HUES48 (cell line): Measurements from ENCODE around the gene GDAP1L1.

Experiments
- H3K27ac ChIP-seq: one replicate; pipeline ENCODE4 v1.7.0; 2013; ENCODE audit warnings: low read depth, low read length, inconsistent platforms
- H3K27me3 ChIP-seq: 2 replicates; pipeline ENCODE4 v1.6.1; 2013; ENCODE audit warnings: mild to moderate bottlenecking, low read length; ENCODE audit not compliant: control insufficient read depth, insufficient read depth
- H3K36me3 ChIP-seq: 2 replicates; pipeline ENCODE4 v1.6.1; 2013; ENCODE audit warnings: low read length; ENCODE audit not compliant: control insufficient read depth, insufficient read depth
- H3K4me1 ChIP-seq: 2 replicates; pipeline ENCODE4 v1.6.1; 2013; ENCODE audit warnings: mild to moderate bottlenecking, low read length; ENCODE audit not compliant: control insufficient read depth, insufficient read depth
- H3K4me3 ChIP-seq: 2 replicates; pipeline ENCODE4 v1.5.1; 2013; ENCODE audit warnings: mild to moderate bottlenecking, low read depth, low read length
- H3K9ac ChIP-seq: 2 replicates; pipeline ENCODE4 v1.6.1; 2013; ENCODE audit warnings: mild to moderate bottlenecking, low read depth, low read length, moderate library complexity
- H3K9me3 ChIP-seq: 2 replicates; pipeline ENCODE4 v1.6.1; 2013; ENCODE audit warnings: low read length; ENCODE audit not compliant: control insufficient read depth, insufficient read depth

Gene GDAP1L1

GRCh38 chr20:44247131-44247571 is at the start of gene GDAP1L1:
Gene GDAP1L1 (plus strand): TSS chr20:44247308. CDS start chr20:44247335, 27 bp downstream.
- Histone ChIP-seq H3K9me3 (no peaks in the 10 kb centered on the region), H3K4me3 (peak within 1 kb of the TSS; percentile 76), H3K27ac (no peak within 1 kb of the TSS), H3K9ac (no peak within 1 kb of the TSS), H3K27me3 (peaks cover 8% of the 10 kb centered on the region), H3K4me1 (no peaks in the 10 kb centered on the region), H3K36me3 (no peaks in the 10 kb centered on the region)

GRCh38 chr20:44198872-44199271 is 48.2 kb upstream of the GDAP1L1 start:
- Histone ChIP-seq H3K36me3 (peaks cover 75% of the 10 kb centered on the region), H3K27ac (no peak overlapping the region), H3K4me1 (no peaks in the 10 kb centered on the region), H3K9me3 (no peaks in the 10 kb centered on the region), H3K9ac (no peak overlapping the region), H3K27me3 (no peaks in the 10 kb centered on the region), H3K4me3 (no peak overlapping the region)

- H3K27ac ChIP-seq = no peak overlapping the region
- no peaks in the 10 kb centered on the region for H3K27me3 ChIP-seq
- no peaks in the 10 kb centered on the region for H3K9me3 ChIP-seq
- no peaks in the 10 kb centered on the region for H3K4me1 ChIP-seq
- H3K4me3 ChIP-seq = no peak overlapping the region
- H3K36me3 ChIP-seq = peaks cover 85% of the 10 kb centered on the region
- no peak overlapping the region for H3K9ac ChIP-seq
Observed at GRCh38 chr20:44199877-44200276, 47.2 kb upstream of the GDAP1L1 start.

DNA sequence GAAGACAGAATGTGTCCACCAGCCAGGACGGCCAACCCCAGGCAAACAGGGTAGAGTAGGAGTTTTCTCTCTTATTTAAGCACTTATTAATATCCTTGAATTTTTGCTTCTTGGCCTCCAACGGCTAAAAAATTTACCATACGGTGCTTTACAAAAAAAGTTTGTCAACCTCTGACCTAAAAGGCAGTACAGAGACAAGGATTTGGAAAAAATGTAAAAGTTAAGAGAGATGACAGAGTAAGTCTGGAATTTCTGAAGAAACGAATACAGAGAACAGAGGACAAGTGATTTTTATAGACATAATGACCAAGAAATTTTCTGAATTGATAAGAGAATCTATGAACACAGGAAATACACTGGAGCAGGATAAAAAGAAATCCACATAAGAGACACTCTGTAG is 46.7 kb upstream of the GDAP1L1 start:
- Histone ChIP-seq H3K9me3 (no peaks in the 10 kb centered on the region), H3K4me3 (no peak overlapping the region), H3K4me1 (no peaks in the 10 kb centered on the region), H3K9ac (no peak overlapping the region), H3K27me3 (no peaks in the 10 kb centered on the region), H3K36me3 (peaks cover 90% of the 10 kb centered on the region), H3K27ac (no peak overlapping the region)

GRCh38 chr20:44200983-44201382 is 46.1 kb upstream of the GDAP1L1 start:
- Histone ChIP-seq H3K9ac (no peak overlapping the region), H3K27ac (no peak overlapping the region), H3K4me3 (no peak overlapping the region), H3K4me1 (no peaks in the 10 kb centered on the region), H3K9me3 (no peaks in the 10 kb centered on the region), H3K36me3 (peaks cover 94% of the 10 kb centered on the region), H3K27me3 (no peaks in the 10 kb centered on the region)

DNA sequence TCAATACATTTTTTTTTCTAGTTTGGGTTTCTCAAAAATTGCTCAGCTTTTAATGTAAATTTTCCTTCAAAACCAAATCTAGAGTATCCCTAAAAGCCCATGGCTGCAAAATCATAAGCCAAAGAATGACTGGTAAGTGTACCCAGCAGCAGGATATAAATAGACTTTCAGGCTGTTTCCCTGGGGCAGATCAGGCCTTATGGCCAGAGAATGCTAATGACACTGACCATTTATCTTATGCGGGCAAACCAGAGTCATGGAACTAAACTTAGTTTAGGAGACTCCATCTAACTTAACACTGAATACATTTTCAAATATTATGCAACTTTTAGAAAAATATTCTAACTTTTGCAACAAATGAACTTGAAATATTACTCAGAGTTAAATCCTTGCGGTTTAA is 43.9 kb upstream of the GDAP1L1 start:
- Histone ChIP-seq H3K27ac (no peak overlapping the region), H3K4me3 (no peak overlapping the region), H3K9ac (no peak overlapping the region), H3K27me3 (no peaks in the 10 kb centered on the region), H3K4me1 (0 out of 2 replicates have a peak, but pooled peaks cover 2% of the 10 kb centered on the region), H3K36me3 (peaks cover 86% of the 10 kb centered on the region), H3K9me3 (no peaks in the 10 kb centered on the region)

DNA sequence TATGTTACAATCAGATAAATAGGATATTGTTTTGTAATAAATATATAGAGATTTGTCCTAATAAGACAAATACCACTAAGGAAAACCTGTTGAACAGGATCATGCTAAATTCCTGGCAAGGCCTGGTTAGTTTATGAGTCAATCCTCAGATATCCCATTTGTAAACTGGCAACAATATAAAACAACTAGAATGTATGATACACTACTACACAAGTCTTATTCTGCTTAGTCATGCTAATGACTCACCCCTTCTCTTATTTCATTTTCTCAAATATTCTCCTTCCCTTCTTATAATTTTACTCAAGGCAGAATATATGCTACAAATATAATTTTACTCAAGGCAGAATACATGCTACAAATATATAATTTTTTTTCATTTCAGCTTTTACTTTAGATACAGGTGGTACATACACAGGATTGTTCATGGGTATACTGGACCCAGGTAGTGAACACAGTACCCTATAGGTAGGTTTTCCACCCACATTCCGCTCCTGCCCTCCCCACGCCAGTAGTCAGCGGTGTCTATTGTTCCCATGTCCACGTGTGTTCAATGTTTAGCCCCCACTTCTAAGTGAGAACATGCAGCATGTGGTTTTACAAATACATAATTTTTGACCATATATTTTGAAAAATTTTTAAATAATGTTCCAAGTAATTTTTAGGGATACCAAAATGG is 42.8 kb upstream of the GDAP1L1 start:
- peaks cover 78% of the 10 kb centered on the region for H3K36me3 ChIP-seq
- no peaks in the 10 kb centered on the region for H3K9me3 ChIP-seq
- no peaks in the 10 kb centered on the region for H3K27me3 ChIP-seq
- no peak overlapping the region for H3K27ac ChIP-seq
- H3K4me1 ChIP-seq = peaks cover 13% of the 10 kb centered on the region
- no peak overlapping the region for H3K4me3 ChIP-seq
- no peak overlapping the region for H3K9ac ChIP-seq

DNA sequence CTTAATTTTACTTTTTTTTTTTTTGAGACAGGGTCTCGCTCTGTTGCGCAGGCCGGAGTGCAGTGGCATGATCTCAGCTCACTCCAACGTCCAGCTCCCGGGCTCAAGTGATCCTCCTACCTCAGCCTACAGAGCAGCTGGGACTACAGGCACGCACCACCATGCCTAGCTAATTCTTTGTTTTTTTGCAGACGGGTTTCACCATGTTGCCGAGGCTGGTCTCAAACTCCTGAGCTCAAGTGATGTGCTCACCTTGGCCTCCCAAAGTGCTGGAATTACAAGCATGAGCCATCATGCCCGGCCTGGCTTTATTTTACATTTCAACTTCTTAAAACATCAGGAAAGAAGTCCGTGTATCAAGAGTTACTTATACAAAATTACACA is 42.3 kb upstream of the GDAP1L1 start:
- no peak overlapping the region for H3K27ac ChIP-seq
- H3K9me3 ChIP-seq = no peaks in the 10 kb centered on the region
- H3K4me3 ChIP-seq = no peak overlapping the region
- H3K36me3 ChIP-seq = peaks cover 73% of the 10 kb centered on the region
- no peaks in the 10 kb centered on the region for H3K27me3 ChIP-seq
- H3K9ac ChIP-seq = no peak overlapping the region
- peaks cover 14% of the 10 kb centered on the region for H3K4me1 ChIP-seq

DNA sequence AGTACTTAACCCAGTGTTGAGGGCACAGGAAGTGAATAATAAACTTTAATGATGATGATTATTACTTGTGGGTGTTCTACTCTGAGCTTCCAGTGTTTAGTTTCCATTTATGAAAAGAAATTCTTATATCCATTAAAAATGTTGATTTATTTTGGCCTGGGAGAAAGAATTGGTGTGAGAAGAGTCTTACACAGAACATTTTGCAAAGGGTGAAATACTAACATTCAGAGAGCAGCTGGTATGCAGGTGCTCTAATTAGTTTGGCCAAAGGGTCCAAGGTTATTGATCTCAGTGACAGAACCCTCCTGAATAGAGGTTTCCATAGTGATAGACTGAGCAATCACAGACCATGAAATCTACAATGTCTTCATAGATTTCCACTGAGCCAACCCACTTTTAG is 41.0 kb upstream of the GDAP1L1 start:
- H3K36me3 ChIP-seq = peaks cover 60% of the 10 kb centered on the region
- H3K27me3 ChIP-seq = no peaks in the 10 kb centered on the region
- H3K9ac ChIP-seq = no peak overlapping the region
- H3K9me3 ChIP-seq = no peaks in the 10 kb centered on the region
- no peak overlapping the region for H3K4me3 ChIP-seq
- peaks cover 14% of the 10 kb centered on the region for H3K4me1 ChIP-seq
- H3K27ac ChIP-seq = no peak overlapping the region

- Histone ChIP-seq H3K4me1 (peaks cover 22% of the 10 kb centered on the region), H3K9ac (no peak overlapping the region), H3K27me3 (no peaks in the 10 kb centered on the region), H3K27ac (no peak overlapping the region), H3K4me3 (no peak overlapping the region), H3K9me3 (no peaks in the 10 kb centered on the region), H3K36me3 (peaks cover 49% of the 10 kb centered on the region)
Observed at GRCh38 chr20:44207126-44207723, 39.9 kb upstream of the GDAP1L1 start.

DNA sequence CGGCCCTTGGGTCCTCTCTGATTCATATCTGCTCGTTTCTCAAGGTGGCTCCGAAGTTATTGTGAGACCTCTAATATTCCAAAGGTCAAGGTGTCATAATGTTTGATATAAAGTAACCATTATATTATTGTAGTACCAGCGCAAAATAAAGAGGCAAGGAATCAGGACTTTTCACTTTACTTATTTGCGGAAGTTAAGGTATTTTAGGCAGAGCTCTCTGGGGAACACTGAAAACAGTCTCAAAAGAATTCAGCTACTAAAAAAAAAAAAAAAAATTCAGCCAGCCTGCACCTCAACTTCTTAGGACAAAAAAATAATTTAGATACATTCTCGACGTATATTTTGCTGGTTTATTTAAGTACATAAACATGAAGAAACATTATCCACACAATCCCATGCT is 38.9 kb upstream of the GDAP1L1 start:
- Histone ChIP-seq H3K9ac (no peak overlapping the region), H3K4me3 (peak overlapping the region; percentile 94), H3K27me3 (no peaks in the 10 kb centered on the region), H3K27ac (no peak overlapping the region), H3K36me3 (peaks cover 39% of the 10 kb centered on the region), H3K4me1 (peaks cover 24% of the 10 kb centered on the region), H3K9me3 (no peaks in the 10 kb centered on the region)
